ENCODE results near the gene PLCH2.

PLCH2 gene

GRCh38 chr1:2459757-2460156 lies 16.3 kb upstream of the PLCH2 start:
- in situ Hi-C loops (cut with MboI; ENCODE audit: low pct_unique_long_range_greater_than_20kb, low sequenced_read_pairs, unreplicated experiment): no loop called here
- no peak for TF ChIP-seq CTCF (IDR thresholded peaks at IDR 0.05; ENCODE audit: extremely low read depth, insufficient read depth, missing control alignments)
- no peak for DNase-seq (ENCODE audit: low spot score)

GRCh38 chr1:2460203-2460602 lies 15.9 kb upstream of the PLCH2 start:
- in situ Hi-C loops (cut with MboI; ENCODE audit: low pct_unique_long_range_greater_than_20kb, low sequenced_read_pairs, unreplicated experiment): no loop called here

GRCh38 chr1:2460996-2461751 lies 14.9 kb upstream of the PLCH2 start:
- TF ChIP-seq CTCF (IDR thresholded peaks at IDR 0.05; ENCODE audit: extremely low read depth, insufficient read depth, missing control alignments): no peak
- in situ Hi-C loops (cut with MboI; ENCODE audit: low pct_unique_long_range_greater_than_20kb, low sequenced_read_pairs, unreplicated experiment): no loop called here
- no peak for DNase-seq (ENCODE audit: low spot score)

More at GRCh38 chr1:2460203-2460602, 15.9 kb upstream of the PLCH2 start:
- TF ChIP-seq CTCF (IDR thresholded peaks at IDR 0.05; ENCODE audit: extremely low read depth, insufficient read depth, missing control alignments): no peak
- DNase-seq (ENCODE audit: low spot score): no peak

- in situ Hi-C loops (cut with MboI; ENCODE audit: low pct_unique_long_range_greater_than_20kb, low sequenced_read_pairs, unreplicated experiment): no loop called here
- no peak for DNase-seq (ENCODE audit: low spot score)
- TF ChIP-seq CTCF (IDR thresholded peaks at IDR 0.05; ENCODE audit: extremely low read depth, insufficient read depth, missing control alignments): no peak
These were observed 13.3 kb upstream of the PLCH2 start for GRCh38 chr1:2462819-2463218.

GRCh38 chr1:2463396-2463795 lies 12.7 kb upstream of the PLCH2 start:
- no peak for TF ChIP-seq CTCF (IDR thresholded peaks at IDR 0.05; ENCODE audit: extremely low read depth, insufficient read depth, missing control alignments)
- in situ Hi-C loops (cut with MboI; ENCODE audit: low pct_unique_long_range_greater_than_20kb, low sequenced_read_pairs, unreplicated experiment): no loop called here
- no peak for DNase-seq (ENCODE audit: low spot score)

GRCh38 chr1:2465371-2466269 lies 10.5 kb upstream of the PLCH2 start:
- no peak for DNase-seq (ENCODE audit: low spot score)
- in situ Hi-C loops (cut with MboI; ENCODE audit: low pct_unique_long_range_greater_than_20kb, low sequenced_read_pairs, unreplicated experiment): no loop called here
- TF ChIP-seq CTCF (IDR thresholded peaks at IDR 0.05; ENCODE audit: extremely low read depth, insufficient read depth, missing control alignments): no peak

Measured in GM13977 (cell line).